Mesodermal cell (in vitro differentiated cells): ENCODE results near the gene ANAPC15.
"Not testable (repeated sequence)": the region's sequence is repeated elsewhere in the genome, so short reads cannot be mapped to it uniquely, and the experiment has no call there.

Source experiments
- H3K27ac ChIP-seq: 2 replicates; pipeline ENCODE4 v1.7.0; 2013; ENCODE audit warnings: mild to moderate bottlenecking, low read depth, low read length, moderate library complexity; ENCODE audit not compliant: severe bottlenecking
- H3K36me3 ChIP-seq: 2 replicates; pipeline ENCODE4 v1.7.1; 2013; ENCODE audit warnings: mild to moderate bottlenecking, low read length, moderate library complexity; ENCODE audit not compliant: control insufficient read depth, insufficient read depth
- H3K4me1 ChIP-seq: one replicate; pipeline ENCODE4 v1.7.1; 2013; ENCODE audit warnings: mild to moderate bottlenecking, low read length; ENCODE audit not compliant: insufficient read depth, control insufficient read depth, poor library complexity, severe bottlenecking
- H3K4me3 ChIP-seq: 2 replicates; pipeline ENCODE4 v1.7.0; 2013; ENCODE audit warnings: low read length, control low read depth, mild to moderate bottlenecking; ENCODE audit not compliant: insufficient read depth, poor library complexity, severe bottlenecking; ENCODE audit errors: extremely low read depth
- H3K9me3 ChIP-seq: 2 replicates; pipeline ENCODE4 v1.7.1; 2013; ENCODE audit warnings: mild to moderate bottlenecking, low read length, moderate library complexity; ENCODE audit not compliant: control insufficient read depth
- WGBS, 2 experiments: methylation state at CpG; one replicate each; pipeline ENCODE4 v1.1.5; 2013; ENCODE audit warnings: missing lambda C conversion rate in 2 of 2; ENCODE audit not compliant: insufficient coverage in 2 of 2; 5-methylcytosine and 5-hydroxymethylcytosine counted together

Gene ANAPC15

GRCh38 chr11:72142086-72142485 lies 29.6 kb upstream of the ANAPC15 start:
- not testable (repeated sequence) for H3K4me1 ChIP-seq, H3K36me3 ChIP-seq, H3K27ac ChIP-seq, H3K4me3 ChIP-seq, H3K9me3 ChIP-seq
- WGBS, 2 experiments = no CpG with 5 or more reads among the region's 1 CpG

GRCh38 chr11:72141066-72141465 lies 28.6 kb upstream of the ANAPC15 start:
- Histone ChIP-seq H3K27ac (no peak overlapping the region), H3K4me1 (no peaks in the 10 kb centered on the region), H3K4me3 (no peak overlapping the region), H3K36me3 (no peaks in the 10 kb centered on the region), H3K9me3 (no peaks in the 10 kb centered on the region)
- 71% methylated on average over 1 of the region's 3 CpGs; no CpG with 5 or more reads in 1 of the 2 experiments for WGBS, 2 experiments

- H3K9me3 ChIP-seq = no peaks in the 10 kb centered on the region
- 94 to 100% methylated on average over 2 of the region's 2 CpGs for WGBS, 2 experiments
- H3K4me1 ChIP-seq = no peaks in the 10 kb centered on the region
- H3K36me3 ChIP-seq = no peaks in the 10 kb centered on the region
- H3K4me3 ChIP-seq = no peak overlapping the region
- H3K27ac ChIP-seq = no peak overlapping the region
These were observed 28.2 kb upstream of the ANAPC15 start for GRCh38 chr11:72140661-72141060.

- WGBS, 2 experiments = 93 to 96% methylated on average over 9 of the region's 11 CpGs
- Histone ChIP-seq H3K9me3 (no peaks in the 10 kb centered on the region), H3K4me3 (no peak overlapping the region)
These were observed 27.0 kb upstream of the ANAPC15 start for GRCh38 chr11:72139500-72139899.

GRCh38 chr11:72138821-72139390 lies 26.4 kb upstream of the ANAPC15 start:
- no peaks in the 10 kb centered on the region for H3K36me3 ChIP-seq
- H3K4me1 ChIP-seq = no peaks in the 10 kb centered on the region
- no peaks in the 10 kb centered on the region for H3K9me3 ChIP-seq
- 90 to 96% methylated on average over 7 of the region's 12 CpGs for WGBS, 2 experiments
- no peak overlapping the region for H3K27ac ChIP-seq
- no peak overlapping the region for H3K4me3 ChIP-seq

More at GRCh38 chr11:72139500-72139899, 27.0 kb upstream of the ANAPC15 start:
- H3K4me1 ChIP-seq = no peaks in the 10 kb centered on the region
- H3K36me3 ChIP-seq = no peaks in the 10 kb centered on the region
- H3K27ac ChIP-seq = no peak overlapping the region

GRCh38 chr11:72136684-72137262 lies 24.3 kb upstream of the ANAPC15 start:
- Histone ChIP-seq H3K36me3 (no peaks in the 10 kb centered on the region), H3K27ac (no peak overlapping the region), H3K4me1 (no peaks in the 10 kb centered on the region), H3K9me3 (no peaks in the 10 kb centered on the region), H3K4me3 (no peak overlapping the region)
- WGBS, 2 experiments = 76 to 90% methylated on average over 2 to 3 of the region's 4 CpGs

GRCh38 chr11:72135891-72136683 lies 23.6 kb upstream of the ANAPC15 start:
- no peak overlapping the region for H3K27ac ChIP-seq
- 92 to 94% methylated on average over 12 to 14 of the region's 14 CpGs for WGBS, 2 experiments

GRCh38 chr11:72135473-72135872 lies 23.0 kb upstream of the ANAPC15 start, which contains the start of gene FOLR3:
TSS of gene FOLR3 (plus strand) at chr11:72135725. CDS start at chr11:72135953, 228 bp downstream.
- H3K4me3 ChIP-seq, H3K36me3 ChIP-seq, H3K27ac ChIP-seq, H3K9me3 ChIP-seq, H3K4me1 ChIP-seq: not testable (repeated sequence)
- WGBS, 2 experiments = 100% methylated on average over 2 of the region's 4 CpGs; no CpG with 5 or more reads in 1 of the 2 experiments

More at GRCh38 chr11:72135891-72136683, 23.6 kb upstream of the ANAPC15 start:
- Histone ChIP-seq H3K36me3 (no peaks in the 10 kb centered on the region), H3K4me3 (no peak overlapping the region), H3K4me1 (no peaks in the 10 kb centered on the region), H3K9me3 (no peaks in the 10 kb centered on the region)

- H3K4me3 ChIP-seq = no peak overlapping the region
- WGBS, 2 experiments = no CpG with 5 or more reads among the region's 2 CpGs
These were observed 20.2 kb upstream of the ANAPC15 start for GRCh38 chr11:72132646-72133045.

GRCh38 chr11:72129381-72129780 lies 16.9 kb upstream of the ANAPC15 start:
- 54 to 100% methylated on average over 2 of the region's 3 CpGs for WGBS, 2 experiments
- H3K27ac ChIP-seq = no peak overlapping the region
- H3K36me3 ChIP-seq = no peaks in the 10 kb centered on the region
- H3K4me3 ChIP-seq = no peak overlapping the region
- H3K4me1 ChIP-seq = no peaks in the 10 kb centered on the region
- peaks cover 41% of the 10 kb centered on the region for H3K9me3 ChIP-seq

More at GRCh38 chr11:72132646-72133045, 20.2 kb upstream of the ANAPC15 start:
- Histone ChIP-seq H3K4me1 (no peaks in the 10 kb centered on the region), H3K36me3 (no peaks in the 10 kb centered on the region), H3K27ac (no peak overlapping the region), H3K9me3 (peaks cover 25% of the 10 kb centered on the region)
